NCI-H526 (cell line): ENCODE measurements around the gene CHCHD4.

ENCODE experiments used
- DNase-seq, 2 experiments: peaks; one replicate each; lab custom pipeline; 2025; lab: John Stamatoyannopoulos, UW

The CHCHD4 gene

DNA sequence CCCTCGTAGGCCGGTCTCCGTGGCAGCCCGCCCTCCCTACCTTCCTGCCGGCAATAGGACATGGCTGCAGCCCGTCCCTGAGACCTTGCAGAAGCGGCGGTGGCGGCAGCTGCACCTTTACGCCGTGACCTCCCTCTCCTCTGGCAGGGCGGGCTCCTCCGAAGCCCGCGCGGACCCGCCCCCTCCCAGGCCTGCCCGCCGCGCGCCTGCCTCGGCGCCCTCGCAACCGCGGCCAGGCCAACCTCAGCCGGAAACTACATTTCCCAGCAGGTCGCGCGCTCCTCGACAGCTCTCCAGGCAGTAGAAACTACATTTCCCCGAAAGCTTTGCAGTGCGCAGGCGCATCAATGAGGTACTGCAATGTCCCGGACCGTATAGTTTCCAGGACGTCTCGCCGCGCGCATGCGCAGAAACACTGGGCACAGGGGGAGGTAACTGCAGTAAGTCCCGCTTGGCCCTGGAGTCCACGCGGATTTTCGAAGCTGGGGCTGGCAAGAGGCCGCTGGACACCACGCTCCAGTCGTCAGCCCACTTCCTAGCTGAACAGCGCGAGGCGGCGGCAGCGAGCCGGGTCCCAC, at the start of gene CHCHD4, which contains the start of gene TMEM43:
Gene CHCHD4 (minus strand): TSS at position 256 of the 578 bp plus-strand sequence. CDS start 194 bp downstream, at position 62.
Gene TMEM43 (plus strand): TSS at position 438 of the 578 bp plus-strand sequence. CDS start 142 bp downstream, outside the sequence.
- peak; percentile 95 to 98 for DNase-seq

DNA sequence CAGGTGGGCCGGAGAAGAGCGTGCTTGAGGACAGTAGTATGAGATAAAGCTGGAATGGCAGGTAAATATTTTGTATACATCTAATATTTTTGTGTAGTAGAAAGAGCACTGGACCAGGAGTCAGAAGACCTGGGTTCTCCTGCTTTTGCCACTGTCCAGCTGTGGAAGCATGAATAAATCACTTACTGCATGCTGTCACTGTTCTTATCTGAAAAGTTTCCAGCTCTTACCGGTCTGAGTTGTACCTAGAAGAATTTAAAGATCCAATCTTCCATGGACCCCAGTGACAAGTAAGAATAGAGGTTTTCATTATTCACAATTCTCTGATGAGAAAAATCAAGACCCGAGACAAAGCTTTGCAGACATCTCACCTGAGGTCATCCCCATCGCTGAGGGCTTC, 47.8 kb upstream of the CHCHD4 start:
- DNase-seq = no peak

DNA sequence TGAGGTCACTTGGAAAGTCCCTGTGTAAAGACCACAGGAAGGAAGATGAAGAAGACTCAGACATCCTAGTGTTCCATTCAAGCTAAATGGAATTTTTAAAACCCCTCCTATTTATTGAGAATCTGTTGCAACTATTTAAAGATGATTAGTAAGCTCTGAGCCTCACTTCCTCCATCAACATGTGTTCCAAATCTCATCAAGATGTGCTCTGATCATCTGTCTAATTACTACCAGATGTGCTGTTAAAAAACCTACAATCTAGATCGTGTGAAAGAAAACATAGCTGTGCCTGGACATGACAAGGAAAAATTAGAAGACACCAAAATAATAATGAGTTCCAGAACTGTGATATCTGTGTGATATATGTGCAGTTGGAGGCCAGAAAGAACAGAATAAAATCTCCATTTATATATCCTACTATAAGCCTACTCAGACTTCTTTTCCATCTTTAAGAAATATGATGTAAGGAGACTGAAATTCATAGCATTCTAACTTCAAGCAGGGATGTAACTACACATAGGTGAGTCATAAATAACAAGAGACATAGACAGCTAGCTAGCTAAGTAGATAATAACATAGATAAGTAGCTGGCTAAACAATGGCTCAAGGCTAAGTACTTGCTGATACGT, 46.0 kb upstream of the CHCHD4 start:
- no peak for DNase-seq

DNA sequence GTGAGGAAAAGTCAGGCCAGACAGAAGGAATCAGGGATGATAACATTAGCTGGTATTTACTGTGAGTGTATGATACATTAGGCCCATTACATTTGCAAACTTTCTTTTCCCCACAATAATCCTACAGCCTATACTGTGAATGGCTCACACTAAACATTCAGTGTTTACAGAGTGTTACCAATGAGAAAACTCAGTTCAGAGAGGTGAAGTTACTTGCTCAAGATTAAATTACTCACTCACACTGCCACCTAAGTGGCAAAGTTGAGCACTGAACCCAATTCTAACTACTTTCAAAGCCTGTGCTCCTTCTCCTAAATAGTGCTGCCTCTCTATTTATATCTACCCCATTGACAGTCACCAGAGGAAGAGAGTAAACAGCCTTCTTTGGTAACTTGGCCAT, 45.2 kb upstream of the CHCHD4 start:
- no peak for DNase-seq

DNA sequence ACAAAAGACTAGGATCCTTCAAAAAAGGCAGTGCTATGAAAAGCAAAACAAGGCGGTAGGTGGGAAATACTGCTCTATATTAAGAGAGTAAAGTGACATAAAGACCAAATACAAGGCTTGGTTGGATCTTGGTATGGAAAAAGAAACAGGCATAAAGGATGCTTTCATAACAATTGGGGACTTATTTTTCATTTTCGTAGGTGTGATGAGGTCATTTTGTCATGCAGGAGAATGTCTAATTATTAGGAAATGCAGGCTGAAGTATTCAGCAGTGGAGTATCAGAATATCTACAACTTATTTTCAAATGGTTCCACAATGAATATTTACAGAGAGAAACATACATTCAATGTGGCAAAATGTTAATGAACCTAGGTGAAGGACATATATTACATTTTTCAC, 44.8 kb upstream of the CHCHD4 start:
- DNase-seq = no peak

DNA sequence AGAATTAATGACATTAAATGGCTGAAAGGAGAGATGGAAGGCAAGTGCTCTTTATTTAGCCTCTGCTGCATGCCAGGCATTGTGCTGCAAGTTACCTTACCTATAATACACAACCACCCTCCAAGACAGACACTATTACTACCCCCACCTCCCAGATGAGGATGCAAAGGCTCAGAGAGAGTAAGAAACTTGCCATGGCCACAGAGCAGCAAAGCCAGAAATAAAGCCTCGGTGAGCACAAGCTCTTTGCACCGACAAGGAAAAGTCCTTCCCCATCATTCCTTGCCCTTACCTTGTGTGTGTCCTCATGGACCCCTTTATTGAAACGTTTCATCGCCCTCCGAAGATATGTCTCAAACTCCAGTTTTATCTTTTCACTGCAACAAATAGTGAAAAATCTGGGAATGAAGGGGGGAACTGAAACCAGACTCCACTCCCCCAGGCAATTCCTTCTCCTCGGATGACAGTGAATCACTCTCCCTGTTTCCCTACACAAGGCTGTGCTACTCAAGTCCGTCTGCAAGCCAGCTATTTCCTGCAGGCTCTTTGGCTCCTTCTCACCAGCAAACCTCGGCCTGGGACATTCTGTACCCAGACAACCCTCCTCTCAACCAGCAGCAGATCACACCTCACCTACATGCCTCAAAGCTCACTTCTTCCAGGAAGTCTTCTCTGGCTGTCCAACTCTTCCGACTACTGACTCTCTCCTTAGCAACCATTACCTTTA, 42.4 kb upstream of the CHCHD4 start:
- no peak for DNase-seq

DNA sequence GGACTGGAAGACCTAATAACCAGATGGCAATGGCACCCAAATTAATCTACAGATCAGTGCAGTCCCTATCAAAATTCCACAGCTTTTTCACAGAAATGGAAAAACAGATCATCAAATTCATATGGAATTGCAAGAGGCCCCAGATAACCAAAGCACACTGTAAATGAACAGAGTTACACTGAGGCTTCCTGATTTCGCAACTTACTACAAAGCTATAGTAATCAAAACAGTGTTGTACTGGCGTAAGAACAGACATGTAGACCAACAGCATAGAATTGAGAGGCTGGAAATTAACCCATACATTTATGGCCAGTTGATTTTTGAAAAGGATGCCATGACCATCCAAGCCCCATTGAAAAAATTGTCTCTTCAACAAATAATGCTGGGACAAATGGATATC, 37.5 kb upstream of the CHCHD4 start:
- DNase-seq = no peak

DNA sequence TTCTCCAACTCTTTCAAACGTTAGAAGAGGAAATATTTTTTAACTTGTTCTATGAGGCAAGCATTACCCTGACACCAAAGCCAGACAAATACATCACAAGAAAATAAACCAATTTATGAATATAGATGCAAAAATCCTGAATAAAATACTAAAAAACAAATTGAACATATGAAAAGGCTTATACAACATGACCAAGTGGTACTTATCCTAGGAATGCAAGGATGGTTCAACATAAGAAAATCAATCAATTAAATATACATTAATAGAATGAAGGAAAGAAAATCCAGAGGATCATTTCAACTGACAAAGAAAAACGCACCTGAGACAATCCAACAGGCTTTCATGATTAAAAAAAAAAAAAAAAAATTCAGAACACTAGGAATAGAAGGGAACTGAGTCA, 36.6 kb upstream of the CHCHD4 start:
- no peak for DNase-seq

DNA sequence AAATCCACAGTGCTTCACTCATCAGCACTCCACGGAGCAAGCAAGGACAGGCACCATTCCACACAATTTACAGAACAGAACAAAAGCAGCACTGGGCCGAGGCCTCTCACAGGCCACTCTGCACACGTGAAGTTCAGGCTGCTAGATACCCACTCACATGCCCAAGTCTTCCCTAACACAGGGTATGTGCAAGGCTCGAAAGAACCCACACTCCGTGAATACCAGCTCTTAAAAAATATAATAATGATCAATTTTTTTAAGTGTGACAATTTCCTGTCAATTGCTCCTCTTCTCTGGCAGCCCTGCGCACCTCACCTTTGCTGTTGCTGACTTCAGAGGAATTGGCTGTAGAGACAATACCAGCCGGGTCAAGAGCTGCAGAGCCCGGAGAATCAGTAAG, 34.8 kb upstream of the CHCHD4 start:
- no peak for DNase-seq

DNA sequence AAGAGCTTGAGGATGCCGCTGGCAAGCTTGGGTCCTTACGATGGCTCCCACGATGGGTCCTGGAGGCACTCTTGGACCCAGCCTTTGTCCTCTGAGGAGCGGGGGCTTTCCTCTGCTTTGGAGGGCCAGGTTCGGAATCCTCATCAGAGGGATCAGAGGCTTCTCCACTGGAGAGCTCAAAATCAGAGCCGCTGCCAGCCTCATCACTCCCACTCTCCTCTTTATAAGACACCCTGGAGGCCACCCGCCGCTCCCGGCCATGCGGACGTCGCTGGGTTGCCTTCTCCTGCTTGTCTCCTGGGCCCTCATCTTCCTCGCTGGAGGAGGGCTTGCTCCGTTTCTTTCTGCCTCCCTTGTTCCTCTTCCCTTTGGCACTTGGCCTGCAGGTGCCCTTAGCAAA, 33.7 kb upstream of the CHCHD4 start:
- DNase-seq = no peak

DNA sequence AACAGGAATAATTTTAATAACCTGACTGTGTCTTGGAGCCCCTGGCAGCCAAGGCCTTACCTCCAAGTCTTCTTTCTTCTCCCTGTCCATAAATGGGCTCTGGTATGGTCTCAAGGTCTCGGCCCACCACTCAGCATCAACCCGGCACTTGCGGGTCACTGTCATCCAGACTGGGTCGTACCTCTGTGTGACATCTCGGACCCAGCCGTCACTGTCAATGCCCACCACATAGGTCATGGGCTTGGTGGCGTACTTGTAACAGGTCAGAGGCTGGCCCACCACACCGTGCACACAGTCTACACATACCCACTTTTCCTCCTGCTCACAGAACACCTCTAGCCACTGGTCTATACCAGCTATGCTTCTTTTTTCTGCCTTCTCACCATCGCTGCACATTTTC, 33.3 kb upstream of the CHCHD4 start:
- DNase-seq = no peak

DNA sequence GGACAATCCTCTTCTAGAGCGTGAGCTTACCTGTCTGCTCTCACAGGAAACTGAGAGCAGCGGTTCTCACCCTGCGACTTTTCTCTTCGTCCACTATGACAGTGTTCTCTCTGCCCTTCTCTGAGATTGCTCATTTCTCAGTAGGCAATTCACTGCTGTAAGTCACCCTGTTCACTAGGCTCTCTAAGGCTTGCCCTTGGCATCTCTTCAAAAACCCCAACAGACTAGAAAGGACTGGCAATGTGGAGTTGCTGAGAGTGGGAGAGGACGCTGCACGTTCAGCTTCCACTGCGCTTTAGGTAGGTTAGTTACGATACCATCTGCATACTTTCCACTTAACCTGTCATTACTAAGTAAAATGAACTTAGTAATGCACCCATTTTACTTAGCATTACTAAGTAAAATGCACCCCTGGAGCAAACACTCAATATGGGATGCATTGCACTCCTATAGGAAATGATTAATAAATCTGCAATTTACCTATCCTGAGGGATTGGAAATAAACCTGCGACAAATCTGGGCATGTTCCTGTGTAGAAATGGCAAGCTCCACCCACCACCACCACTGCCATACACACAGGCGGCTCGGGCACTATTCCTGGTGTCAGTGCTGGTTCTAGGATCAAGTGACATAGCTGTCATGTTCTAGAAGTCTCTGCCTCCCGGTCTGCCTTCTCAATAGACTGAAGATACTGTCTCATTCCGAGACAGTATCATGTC, 32.3 kb upstream of the CHCHD4 start:
- DNase-seq = no peak

DNA sequence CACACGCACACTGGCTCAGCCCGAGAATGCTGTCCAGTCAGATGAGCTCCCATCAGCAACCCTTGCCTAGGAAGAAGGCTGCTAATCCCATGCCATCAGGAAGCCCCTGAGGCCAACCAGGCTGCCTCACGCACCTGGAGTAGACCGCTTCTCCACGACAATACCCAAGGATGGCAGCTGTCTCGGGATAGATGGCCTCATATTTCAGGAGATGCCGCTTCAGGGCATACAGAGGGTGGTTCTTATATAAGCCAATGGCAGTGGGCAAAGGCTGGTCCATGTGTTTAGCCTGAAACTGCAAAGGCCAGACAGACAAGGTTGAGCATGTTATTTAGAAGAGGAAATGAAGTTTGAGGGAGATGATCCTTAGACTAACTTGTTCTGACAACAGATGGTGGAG, 31.5 kb upstream of the CHCHD4 start:
- no peak for DNase-seq

DNA sequence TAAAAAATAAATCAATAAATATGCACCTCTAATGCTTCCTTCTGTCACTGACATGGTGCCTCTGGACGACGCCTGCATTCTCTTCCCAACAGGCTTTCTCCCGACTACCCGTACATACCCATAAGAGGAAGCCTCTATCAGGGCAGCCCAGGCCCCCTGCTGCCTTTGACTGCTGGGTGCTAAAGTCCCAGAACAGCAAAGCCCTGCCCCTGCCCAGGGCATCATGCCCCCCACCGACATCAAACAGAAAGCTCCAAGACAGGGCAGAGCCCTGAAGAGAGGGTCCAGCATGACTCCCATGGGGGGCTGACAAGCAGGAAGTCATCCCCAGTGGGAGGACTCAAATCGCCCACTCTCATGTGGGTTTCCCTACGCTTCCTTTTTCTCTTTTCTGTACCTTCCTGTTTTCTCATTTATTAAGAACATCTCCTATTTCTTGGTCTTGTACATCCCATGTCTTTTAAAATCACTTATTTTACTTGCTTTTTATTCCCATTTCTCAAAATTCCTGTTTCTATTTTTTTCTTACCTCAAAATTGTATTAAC, 30.3 kb upstream of the CHCHD4 start:
- no peak for DNase-seq

DNA sequence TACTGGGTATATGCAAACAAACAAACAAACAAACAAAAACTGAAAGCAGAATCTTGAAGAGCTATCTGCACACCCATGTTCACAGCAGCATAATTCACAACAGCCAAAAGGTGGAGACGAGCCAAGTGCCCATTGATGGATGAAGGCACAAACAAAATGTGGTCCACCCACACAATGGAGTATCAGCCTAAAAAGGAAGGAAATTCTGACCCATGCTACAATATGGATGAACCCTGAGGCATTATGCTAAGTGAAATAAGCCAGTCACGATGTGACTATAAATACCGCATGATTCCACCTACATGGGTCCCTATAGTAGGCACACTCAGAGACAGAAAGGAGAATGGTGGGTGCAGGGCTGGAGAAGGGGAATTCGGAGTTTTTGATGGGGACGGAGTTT, 29.6 kb upstream of the CHCHD4 start:
- DNase-seq = no peak

DNA sequence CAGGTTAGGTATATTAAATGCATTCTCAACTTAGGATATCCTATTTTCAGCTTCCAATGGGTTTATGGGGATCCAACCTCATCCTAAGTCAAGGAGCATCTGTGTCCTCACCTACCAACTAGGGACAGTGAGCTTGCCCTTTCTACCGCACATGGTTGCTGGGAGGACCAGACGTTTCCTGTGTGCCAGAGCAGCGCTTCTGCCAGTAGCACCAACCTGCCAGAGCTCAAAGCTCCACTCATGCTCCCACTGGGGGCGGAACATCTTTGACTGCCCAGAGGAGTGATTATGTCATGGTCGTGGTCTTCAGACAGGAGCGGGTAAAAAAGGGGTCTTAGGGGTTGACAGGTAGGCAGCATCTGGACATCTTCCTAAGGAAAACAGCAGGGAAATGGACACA, 29.0 kb upstream of the CHCHD4 start:
- no peak for DNase-seq

DNA sequence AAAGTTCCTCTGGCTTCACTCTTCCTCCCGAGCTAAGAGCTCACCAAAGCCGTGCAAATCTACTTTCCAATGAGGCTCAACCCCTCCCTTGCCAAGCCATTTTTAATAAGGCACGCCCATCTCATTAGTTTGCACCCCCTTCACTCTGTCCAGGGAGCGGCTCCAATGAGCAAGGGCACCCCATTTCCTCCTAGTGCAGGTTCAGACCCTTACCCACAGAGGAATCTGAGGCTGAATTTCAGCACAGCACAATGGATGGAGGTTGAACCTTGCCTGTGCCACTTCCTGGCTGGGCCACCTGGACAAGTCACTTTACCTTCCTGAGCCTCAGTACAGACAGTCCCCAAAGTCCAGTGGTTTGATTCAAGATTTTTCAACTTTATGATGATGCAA, 28.3 kb upstream of the CHCHD4 start:
- DNase-seq = no peak

DNA sequence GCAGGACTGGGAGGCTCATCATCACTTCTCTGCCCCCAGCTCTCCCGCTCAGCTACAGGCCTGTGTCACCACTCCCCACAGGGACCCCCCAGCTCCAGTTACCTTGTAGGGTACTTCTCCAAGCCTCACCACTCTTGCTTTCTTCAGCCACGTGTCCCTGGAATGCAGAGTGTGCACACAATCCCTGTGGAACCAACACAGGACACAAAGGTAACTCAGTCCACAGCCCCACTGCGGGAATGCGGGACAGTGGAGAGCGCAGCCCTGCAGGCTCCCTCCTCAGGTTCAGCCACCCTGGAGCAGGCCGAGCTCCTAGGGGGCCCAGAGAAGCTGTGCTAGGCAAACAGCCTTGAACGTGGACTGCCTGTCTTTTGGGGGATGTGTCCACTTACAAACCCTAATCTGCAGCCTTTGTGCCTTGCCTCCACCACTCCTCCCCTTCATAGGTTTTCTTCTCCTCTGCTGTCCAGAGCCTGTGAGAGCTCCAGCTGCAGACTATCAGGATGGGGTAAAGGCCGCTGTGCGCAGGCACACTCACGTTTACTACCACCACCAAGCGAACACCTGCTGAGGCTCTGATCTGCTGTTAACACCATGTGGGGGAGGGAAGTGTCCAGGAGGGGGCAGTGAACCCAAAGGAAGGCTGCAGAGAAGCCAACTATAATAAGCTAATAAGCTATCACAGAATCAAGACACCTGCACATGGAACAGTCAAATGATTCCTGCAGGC, 27.7 kb upstream of the CHCHD4 start:
- peak in 1 of 2 experiments; percentile 6 for DNase-seq

DNA sequence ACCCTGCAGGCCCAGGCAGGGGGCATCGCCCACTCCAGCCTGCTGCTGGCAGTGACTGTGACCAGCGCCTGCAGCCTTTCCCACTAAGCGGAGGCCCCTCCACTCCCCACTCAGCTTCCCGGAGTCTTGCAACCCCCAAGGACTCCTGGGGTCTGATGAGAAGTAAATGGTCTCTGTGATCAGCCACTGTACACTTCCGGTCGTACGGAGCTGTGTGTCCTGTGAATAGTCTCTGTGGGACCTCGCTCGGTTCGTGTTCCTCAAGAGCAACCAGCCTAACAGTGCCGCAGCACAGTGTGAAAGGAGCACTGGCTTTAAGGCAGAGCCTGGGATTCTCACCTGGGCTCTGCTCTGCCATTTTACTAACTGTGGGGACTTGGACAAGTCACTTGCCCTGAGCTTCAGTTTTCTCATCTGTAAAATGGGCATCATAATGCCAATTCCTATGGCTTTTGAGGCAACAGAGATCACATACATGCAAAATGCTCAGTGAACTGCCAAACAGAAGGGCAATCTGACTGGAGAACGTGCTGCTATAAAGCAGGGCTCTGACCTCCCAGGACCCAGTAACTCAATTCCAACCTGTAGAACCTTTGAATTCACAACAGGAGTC, 26.9 kb upstream of the CHCHD4 start:
- DNase-seq = no peak

DNA sequence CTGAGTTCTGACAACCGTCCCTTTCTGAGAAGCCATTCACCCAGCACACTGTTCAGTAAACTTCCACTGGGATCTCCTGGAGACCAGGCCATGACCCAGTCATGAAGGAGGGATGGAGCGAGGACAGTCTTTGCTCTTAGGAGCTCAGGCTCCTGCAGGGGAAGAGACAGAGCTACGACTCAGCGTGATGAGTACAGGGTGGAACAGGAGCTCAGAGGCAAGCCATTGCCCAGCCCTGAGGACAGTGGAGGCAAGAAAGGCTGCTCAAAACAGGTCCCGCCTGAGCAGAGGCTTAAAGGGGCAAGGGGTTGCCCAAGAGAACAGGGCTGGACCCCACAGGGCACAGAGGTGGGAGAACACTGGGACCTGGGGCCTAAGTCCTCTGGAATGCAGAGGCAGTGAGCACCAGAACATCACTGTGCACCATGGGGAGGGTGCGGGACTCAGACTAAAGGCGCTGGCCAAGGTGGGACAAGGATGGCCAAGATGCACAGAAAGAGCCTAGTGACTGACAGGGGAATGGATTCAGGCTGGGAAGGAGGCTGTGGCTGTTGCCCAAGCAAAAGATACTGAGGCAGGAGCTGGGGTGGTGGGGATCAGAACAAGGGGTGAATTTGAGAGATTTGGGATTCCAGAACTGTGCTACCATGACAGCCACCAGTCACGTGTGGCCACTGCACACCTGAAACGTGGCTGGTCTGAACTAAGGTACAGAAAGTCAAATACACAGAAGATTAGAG, 26.0 kb upstream of the CHCHD4 start:
- DNase-seq = no peak

DNA sequence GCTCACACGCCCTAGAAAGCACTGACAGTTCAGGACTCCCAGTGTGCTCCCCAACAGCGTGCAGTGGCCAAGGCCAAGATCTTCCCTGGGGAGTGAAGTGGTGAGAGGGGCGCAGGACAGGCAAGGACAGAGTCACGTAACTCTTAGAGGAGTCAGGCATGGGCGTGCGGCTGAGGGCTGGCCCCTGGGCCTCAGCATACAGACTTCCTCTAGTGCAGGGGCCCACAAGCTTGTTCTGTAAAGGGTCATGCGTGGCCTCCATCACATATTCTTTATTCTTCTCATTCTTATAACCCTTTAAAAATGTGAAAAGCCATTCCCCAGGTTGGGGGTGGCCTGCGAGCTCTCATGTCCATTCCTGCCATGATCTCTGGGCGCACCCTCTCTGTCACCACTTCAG, 25.4 kb upstream of the CHCHD4 start:
- no peak for DNase-seq
